ENCODE results near the gene STAG3.

GRCh38 chr7:100219271-100219737 is 41.6 kb downstream of the STAG3 start:
- TF ChIP-seq CTCF (IDR thresholded peaks at IDR 0.05) (no peak), EP300 (IDR thresholded peaks at IDR 0.05) (no peak)
